ENCODE results near the gene GCNT2.

GRCh38 chr6:10609038-10609437 lies 87.9 kb downstream of the GCNT2 start:
- TF ChIP-seq, protein P1, sequence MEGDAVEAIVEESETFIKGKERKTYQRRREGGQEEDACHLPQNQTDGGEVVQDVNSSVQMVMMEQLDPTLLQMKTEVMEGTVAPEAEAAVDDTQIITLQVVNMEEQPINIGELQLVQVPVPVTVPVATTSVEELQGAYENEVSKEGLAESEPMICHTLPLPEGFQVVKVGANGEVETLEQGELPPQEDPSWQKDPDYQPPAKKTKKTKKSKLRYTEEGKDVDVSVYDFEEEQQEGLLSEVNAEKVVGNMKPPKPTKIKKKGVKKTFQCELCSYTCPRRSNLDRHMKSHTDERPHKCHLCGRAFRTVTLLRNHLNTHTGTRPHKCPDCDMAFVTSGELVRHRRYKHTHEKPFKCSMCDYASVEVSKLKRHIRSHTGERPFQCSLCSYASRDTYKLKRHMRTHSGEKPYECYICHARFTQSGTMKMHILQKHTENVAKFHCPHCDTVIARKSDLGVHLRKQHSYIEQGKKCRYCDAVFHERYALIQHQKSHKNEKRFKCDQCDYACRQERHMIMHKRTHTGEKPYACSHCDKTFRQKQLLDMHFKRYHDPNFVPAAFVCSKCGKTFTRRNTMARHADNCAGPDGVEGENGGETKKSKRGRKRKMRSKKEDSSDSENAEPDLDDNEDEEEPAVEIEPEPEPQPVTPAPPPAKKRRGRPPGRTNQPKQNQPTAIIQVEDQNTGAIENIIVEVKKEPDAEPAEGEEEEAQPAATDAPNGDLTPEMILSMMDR (IDR thresholded peaks at IDR 0.05; ENCODE audit: borderline replicate concordance, extremely low read depth, low read length, poor library complexity, severe bottlenecking), result no peak
- TF ChIP-seq EZH2 (IDR thresholded peaks at IDR 0.05; ENCODE audit: borderline replicate concordance, low read depth, low read length, severe bottlenecking), result no peak

All from DND-41 (cell line).